Muscle layer of colon (tissue), 2 donors: ENCODE data around the gene RAB3B.

Experiments used
- H3K27ac ChIP-seq: one replicate; pipeline ENCODE4 v1.7.0; 2013; ENCODE audit warnings: low read depth, mild to moderate bottlenecking, low read length, moderate library complexity
- H3K27me3 ChIP-seq, 2 donors: one replicate each; pipeline ENCODE4 v1.7.0; 2013; ENCODE audit warnings: low read length in 2 of 2, mild to moderate bottlenecking in 2 of 2; ENCODE audit not compliant: insufficient read depth in 2 of 2, control insufficient read depth in 1 of 2
- H3K36me3 ChIP-seq: one replicate; pipeline ENCODE4 v1.7.0; 2013; ENCODE audit warnings: mild to moderate bottlenecking, low read length; ENCODE audit not compliant: insufficient read depth
- H3K4me1 ChIP-seq: one replicate; pipeline ENCODE4 v1.7.0; 2013; ENCODE audit warnings: mild to moderate bottlenecking, low read length; ENCODE audit not compliant: insufficient read depth
- H3K4me3 ChIP-seq, 2 donors: one replicate each; pipeline ENCODE4 v1.7.0; 2013; ENCODE audit warnings: low read length in 2 of 2, low read depth in 1 of 2, mild to moderate bottlenecking in 1 of 2, moderate library complexity in 1 of 2
- H3K9ac ChIP-seq: one replicate; pipeline ENCODE4 v1.7.0; 2013; ENCODE audit warnings: low read length
- H3K9me3 ChIP-seq: one replicate; pipeline ENCODE4 v1.7.0; 2013; ENCODE audit warnings: mild to moderate bottlenecking, low read length
- donor health status: abdominal sarcoma.
- donor health status: Adenocarcinoma of cecum.

RAB3B gene

GRCh38 chr1:51963592-51964308 is 26.8 kb downstream of the RAB3B start:
- H3K27ac ChIP-seq = no peak overlapping the region
- H3K9me3 ChIP-seq = no peaks in the 10 kb centered on the region
- no peaks in the 10 kb centered on the region for H3K4me1 ChIP-seq
- no peak overlapping the region for H3K4me3 ChIP-seq
- H3K27me3 ChIP-seq = no peaks in the 10 kb centered on the region
- no peaks in the 10 kb centered on the region for H3K36me3 ChIP-seq
- no peak overlapping the region for H3K9ac ChIP-seq

DNA sequence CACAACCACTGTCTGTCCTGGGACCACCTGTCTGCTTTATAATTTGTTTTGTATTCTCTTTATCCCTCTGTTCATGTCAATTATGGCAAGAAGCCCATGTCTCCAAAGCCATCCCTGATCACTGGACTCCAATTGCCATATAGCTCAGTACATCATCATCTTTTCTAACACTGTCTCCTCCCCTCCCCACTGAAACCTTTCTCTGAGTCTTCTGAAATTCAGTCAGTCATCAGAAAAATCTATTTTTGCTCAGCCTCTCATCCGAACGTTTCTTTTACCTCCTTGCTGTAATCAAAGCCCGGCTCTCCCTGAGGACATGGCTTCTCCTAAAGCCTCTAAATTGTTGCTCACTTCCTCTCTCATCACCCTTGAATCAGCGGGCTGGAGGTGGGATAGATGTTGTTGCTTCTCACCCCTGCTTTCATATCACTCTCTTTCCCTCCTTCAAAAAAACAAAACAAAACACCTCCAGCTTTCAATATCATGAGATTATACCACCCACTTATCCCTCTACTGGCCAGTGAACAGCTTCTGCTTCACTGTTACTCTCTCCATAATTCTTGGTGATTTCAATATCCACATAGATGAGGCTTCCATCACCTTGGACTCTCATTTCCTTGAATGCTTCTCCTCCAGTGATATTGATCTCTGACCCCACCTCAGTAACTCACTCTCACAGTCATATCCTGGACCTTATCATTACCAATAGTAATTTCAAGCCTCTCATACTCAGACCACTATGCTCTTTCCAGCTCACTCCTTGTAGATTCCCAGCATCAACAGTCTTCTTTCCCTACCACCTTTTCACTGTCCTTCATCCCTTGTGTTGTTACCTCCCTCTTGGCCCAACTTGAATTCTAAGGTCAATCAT is 27.8 kb downstream of the RAB3B start:
- Histone ChIP-seq H3K27me3 (no peaks in the 10 kb centered on the region), H3K9ac (no peak overlapping the region)

DNA sequence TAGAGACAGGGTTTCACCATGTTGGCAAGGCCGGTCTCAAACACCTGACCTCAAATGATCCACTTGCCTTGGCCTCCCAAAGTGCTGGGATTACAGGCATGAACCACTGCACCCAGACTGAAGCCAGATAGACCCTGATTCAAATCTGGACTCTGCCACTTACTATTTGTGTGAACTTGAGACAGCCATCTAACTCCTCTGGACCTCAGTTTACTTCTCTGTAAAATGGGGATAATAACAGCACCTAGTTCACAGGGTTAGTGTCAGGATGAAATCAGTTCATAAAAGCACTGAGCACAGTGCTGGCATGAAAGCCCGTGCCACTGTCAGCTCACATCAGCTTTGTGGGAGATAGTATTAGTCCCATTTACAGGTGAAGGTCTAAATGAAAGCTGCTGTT is 28.5 kb downstream of the RAB3B start:
- no peak overlapping the region for H3K4me3 ChIP-seq
- no peaks in the 10 kb centered on the region for H3K4me1 ChIP-seq
- no peaks in the 10 kb centered on the region for H3K36me3 ChIP-seq
- H3K27me3 ChIP-seq = no peaks in the 10 kb centered on the region
- H3K9me3 ChIP-seq = no peaks in the 10 kb centered on the region
- H3K27ac ChIP-seq = no peak overlapping the region
- no peak overlapping the region for H3K9ac ChIP-seq

More for the DNA sequence above, 27.8 kb downstream of the RAB3B start:
- Histone ChIP-seq H3K4me3 (no peak overlapping the region), H3K4me1 (no peaks in the 10 kb centered on the region), H3K36me3 (no peaks in the 10 kb centered on the region), H3K27ac (no peak overlapping the region), H3K9me3 (no peaks in the 10 kb centered on the region)

GRCh38 chr1:51961231-51961630 is 29.3 kb downstream of the RAB3B start:
- H3K9ac ChIP-seq = no peak overlapping the region
- H3K36me3 ChIP-seq = no peaks in the 10 kb centered on the region
- H3K4me3 ChIP-seq = no peak overlapping the region
- no peaks in the 10 kb centered on the region for H3K9me3 ChIP-seq
- H3K27me3 ChIP-seq = no peaks in the 10 kb centered on the region
- no peaks in the 10 kb centered on the region for H3K4me1 ChIP-seq
- H3K27ac ChIP-seq = no peak overlapping the region

DNA sequence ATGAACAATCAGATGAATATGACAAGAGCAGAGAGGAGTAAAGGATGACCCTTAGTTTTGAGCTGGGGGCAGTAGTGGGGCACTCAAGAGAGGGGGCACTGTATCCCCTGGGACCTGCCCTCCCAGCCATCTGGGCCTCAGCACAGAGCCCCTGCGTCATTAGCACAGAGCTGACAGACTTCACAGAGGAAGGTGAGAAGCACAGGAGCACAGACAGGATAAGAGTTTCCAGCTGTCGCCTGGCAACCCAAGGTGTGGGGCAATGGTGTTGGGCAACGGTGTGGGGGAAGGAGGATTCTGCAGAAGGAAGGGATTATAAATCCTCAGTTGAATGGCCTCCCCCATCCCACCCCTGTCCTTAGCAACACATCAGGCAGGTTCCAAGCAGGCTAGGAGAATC is 30.2 kb downstream of the RAB3B start:
- H3K27me3 ChIP-seq = no peaks in the 10 kb centered on the region
- no peak overlapping the region for H3K27ac ChIP-seq
- H3K4me1 ChIP-seq = no peaks in the 10 kb centered on the region
- H3K4me3 ChIP-seq = no peak overlapping the region
- H3K9me3 ChIP-seq = no peaks in the 10 kb centered on the region
- H3K9ac ChIP-seq = no peak overlapping the region
- no peaks in the 10 kb centered on the region for H3K36me3 ChIP-seq

DNA sequence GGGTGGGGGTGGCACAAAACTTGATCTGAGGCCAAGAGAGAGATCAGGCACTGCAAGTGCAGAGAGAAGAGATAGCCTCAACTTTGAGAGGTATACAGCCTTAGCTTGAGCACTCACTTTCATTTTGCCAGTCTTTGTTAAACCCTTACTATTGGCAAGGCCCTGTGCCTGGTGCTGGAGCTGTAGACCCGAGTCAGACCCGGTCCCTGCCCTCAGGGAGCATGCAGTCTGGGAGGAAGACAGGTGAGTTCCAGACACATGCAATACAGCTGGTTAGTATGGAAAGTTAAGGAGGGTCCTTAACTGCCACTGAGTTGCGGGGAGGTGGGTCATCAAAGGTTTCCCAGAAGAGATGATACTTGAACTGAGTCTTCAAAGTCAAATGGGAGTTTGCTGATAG is 31.7 kb downstream of the RAB3B start:
- Histone ChIP-seq H3K4me3 (no peak overlapping the region), H3K9ac (no peak overlapping the region), H3K9me3 (no peaks in the 10 kb centered on the region), H3K36me3 (no peaks in the 10 kb centered on the region), H3K4me1 (no peaks in the 10 kb centered on the region), H3K27ac (no peak overlapping the region), H3K27me3 (no peaks in the 10 kb centered on the region)

DNA sequence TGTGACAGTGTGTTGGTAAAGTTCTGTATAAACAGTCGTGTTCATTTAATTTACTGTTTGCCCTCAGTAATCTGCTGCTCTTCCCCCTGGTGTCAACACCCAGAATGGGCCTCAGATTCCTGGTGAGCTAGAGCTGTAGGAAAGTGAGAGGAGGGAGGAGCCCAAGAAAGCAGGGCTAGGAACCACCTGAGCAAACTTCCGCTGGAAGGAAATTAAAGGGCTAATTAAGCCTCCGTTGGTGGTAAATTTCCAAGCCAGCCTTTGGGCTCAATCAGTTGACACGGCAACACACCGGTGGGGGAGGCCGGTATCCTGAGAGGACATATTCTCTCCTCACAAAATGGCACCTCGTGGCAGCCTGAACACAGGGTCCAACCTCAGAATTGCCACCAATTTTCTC is 32.9 kb downstream of the RAB3B start:
- Histone ChIP-seq H3K27ac (no peak overlapping the region), H3K36me3 (no peaks in the 10 kb centered on the region), H3K9me3 (no peaks in the 10 kb centered on the region), H3K4me3 (no peak overlapping the region), H3K4me1 (no peaks in the 10 kb centered on the region), H3K9ac (no peak overlapping the region), H3K27me3 (no peaks in the 10 kb centered on the region)

GRCh38 chr1:51956528-51957509 is 33.7 kb downstream of the RAB3B start:
- Histone ChIP-seq H3K4me1 (no peaks in the 10 kb centered on the region), H3K4me3 (no peak overlapping the region), H3K27ac (no peak overlapping the region), H3K27me3 (no peaks in the 10 kb centered on the region), H3K36me3 (no peaks in the 10 kb centered on the region), H3K9me3 (no peaks in the 10 kb centered on the region), H3K9ac (no peak overlapping the region)

DNA sequence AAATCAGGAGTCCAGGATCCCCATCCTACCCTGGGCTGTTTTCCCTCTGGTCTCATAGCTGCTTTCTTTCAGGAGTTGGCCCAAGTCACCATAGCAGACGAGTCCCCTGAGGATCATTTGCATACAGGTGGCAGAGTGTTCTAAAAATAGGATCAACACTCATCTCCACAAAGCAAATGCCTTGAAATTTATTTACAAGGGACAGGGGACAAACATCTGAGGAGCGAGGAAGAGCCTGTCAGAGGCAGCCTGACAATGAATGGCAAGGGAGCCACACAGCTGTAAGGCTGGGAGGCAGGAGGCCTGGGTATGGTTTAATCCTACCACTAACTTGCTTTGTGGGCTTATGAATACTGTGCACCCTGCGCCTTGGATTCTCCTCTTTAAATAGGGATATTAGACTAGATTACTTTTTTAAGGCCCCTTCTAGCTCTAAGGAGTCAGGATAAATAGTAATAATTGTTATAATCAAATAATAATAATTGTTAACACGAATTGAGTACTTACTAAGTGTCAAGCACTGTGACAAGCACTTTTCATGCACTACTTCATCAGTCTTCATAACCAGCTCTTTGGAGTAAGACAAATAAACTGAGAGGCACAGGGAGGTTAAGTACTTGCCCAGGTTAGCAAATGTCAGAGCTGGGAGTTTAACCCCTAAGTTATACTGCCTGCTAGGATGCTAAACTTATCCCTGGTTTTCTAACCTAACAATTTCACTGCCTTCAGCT is 34.5 kb downstream of the RAB3B start:
- H3K9me3 ChIP-seq = no peaks in the 10 kb centered on the region
- H3K36me3 ChIP-seq = no peaks in the 10 kb centered on the region

GRCh38 chr1:51954783-51955182 is 35.7 kb downstream of the RAB3B start:
- no peaks in the 10 kb centered on the region for H3K27me3 ChIP-seq
- no peaks in the 10 kb centered on the region for H3K9me3 ChIP-seq
- no peak overlapping the region for H3K4me3 ChIP-seq
- no peaks in the 10 kb centered on the region for H3K36me3 ChIP-seq
- no peak overlapping the region for H3K27ac ChIP-seq
- no peaks in the 10 kb centered on the region for H3K4me1 ChIP-seq
- H3K9ac ChIP-seq = no peak overlapping the region

More for the DNA sequence above, 34.5 kb downstream of the RAB3B start:
- H3K27me3 ChIP-seq = no peaks in the 10 kb centered on the region
- no peak overlapping the region for H3K9ac ChIP-seq
- no peaks in the 10 kb centered on the region for H3K4me1 ChIP-seq
- H3K4me3 ChIP-seq = no peak overlapping the region
- no peak overlapping the region for H3K27ac ChIP-seq
